Liver (tissue), 3 donors: ENCODE results near the gene ADCK1.

Experiments used
- ATF3 ChIP-seq: IDR thresholded peaks from 2 replicates; pipeline ENCODE4 v1.6.1; 2016; ENCODE audit warnings: antibody characterized with exemption
- CTCF ChIP-seq: fragments of 150-350 bp; IDR thresholded peaks from 2 replicates; pipeline ENCODE4 v1.5.1; 2017; ENCODE audit warnings: improper control_type of control experiment, low read depth, low read length; ENCODE audit not compliant: missing input control
- RAD21 ChIP-seq, 2 donors: IDR thresholded peaks; 2 replicates each; pipeline ENCODE4 v1.6.1; 2016; ENCODE audit warnings: antibody characterized with exemption in 2 of 2, mild to moderate bottlenecking in 2 of 2
- REST ChIP-seq: IDR thresholded peaks from 2 replicates; pipeline ENCODE4 v1.6.1; 2016; ENCODE audit warnings: antibody characterized with exemption, mild to moderate bottlenecking
- TAF1 ChIP-seq: conservative IDR thresholded peaks from 2 replicates; pipeline ENCODE4 v1.6.1; 2016; ENCODE audit warnings: antibody characterized with exemption, mild to moderate bottlenecking
- donor health status: healthy.
- donor health status: healthy.

- TF ChIP-seq CTCF (no peak), ATF3 (no peak), REST (no peak), RAD21 (IDR thresholded peaks at IDR 0.05) (no peak), TAF1 (no peak)
Observed at GRCh38 chr14:77868552-77869285, 68.8 kb downstream of the ADCK1 start.
